Right renal pelvis (tissue), 4 donors: ENCODE measurements around the gene KAZALD1. TPM values are rescaled to one million over a fixed set of nuclear protein-coding genes. Genes with fewer than 3 reads are reported as not detected.

ENCODE experiments used
- DNase-seq, 4 donors: peaks; one replicate each; pipeline ENCODE4 v3.0.0-alpha.2; 2013; ENCODE audit warnings: low read depth in 4 of 4, low spot score in 3 of 4, missing footprints in 1 of 4
- polyA plus RNA-seq, 4 donors: library from polyadenylated mRNA; unstranded; fragments of 120-200 nt; gene quantifications; one replicate each; pipeline ENCODE4 v1.2.1, GENCODE V29; 2013; ENCODE audit not compliant: insufficient read length in 4 of 4

Gene KAZALD1
- polyA plus RNA-seq, 4 donors = 9.7 to 13.1 (median 10.9) TPM

DNA sequence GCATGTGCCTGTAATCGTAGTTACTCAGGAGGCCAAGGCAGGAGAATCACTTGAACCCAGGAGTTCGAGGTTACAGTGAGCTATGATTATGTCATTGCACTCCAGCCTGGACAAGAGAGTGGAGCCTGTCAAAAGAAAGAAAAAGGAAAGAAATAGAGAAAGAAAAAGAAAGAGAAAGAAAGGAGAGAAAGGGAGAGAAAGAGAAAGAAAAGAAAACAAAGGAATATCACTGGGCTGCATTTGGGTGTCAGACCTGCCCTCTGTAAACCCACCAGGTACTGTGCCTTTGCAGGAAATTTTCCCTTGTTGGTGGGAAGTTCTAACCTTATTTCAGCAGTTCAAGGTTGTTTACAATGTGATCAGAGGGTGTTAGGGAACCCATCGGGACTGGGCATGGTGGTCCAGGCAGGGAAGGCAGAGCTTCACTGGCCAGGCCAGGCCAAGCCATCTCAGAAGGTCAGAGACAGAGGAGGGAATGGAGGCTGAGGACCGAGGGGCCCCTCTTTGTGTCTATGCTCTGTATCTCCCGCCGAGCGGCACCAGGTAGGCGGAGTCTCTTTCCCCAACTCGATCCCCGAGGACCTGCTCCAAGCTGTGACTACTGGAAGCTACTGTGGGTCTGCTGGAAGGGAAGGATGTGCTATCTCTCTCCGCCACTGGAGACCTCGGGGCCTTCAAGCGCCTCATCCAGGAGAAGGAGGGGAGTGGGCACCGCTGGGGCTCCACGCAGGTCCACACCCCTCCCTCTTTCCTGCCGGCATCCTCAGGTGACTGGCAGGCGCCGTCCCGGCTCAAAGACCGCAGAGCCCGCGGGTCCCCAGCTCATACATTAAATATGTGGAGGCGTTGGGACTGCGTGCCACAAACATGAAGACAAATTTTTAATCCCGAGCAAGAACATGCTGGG, 15.2 kb upstream of the KAZALD1 start:
- no peak for DNase-seq

DNA sequence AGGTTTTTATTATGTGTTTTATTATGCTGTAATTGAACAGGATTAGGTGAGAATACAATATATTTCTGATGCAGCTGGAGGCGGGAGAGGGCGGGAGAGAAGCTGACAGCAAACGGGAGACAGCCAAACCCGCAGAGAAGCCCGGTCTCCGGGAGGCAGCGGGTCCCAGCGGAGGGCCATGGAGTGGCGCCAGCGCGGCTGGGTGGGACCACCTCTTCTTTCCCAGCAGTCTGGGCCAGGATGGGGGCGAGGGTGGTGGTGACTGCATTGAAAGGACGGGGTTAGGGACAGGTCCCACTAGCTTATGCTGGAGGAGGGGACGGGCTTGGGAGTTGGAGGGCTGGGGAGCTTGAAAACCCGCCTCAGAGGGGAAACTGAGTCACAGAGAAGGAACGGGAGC, 14.5 kb upstream of the KAZALD1 start:
- no peak for DNase-seq

DNA sequence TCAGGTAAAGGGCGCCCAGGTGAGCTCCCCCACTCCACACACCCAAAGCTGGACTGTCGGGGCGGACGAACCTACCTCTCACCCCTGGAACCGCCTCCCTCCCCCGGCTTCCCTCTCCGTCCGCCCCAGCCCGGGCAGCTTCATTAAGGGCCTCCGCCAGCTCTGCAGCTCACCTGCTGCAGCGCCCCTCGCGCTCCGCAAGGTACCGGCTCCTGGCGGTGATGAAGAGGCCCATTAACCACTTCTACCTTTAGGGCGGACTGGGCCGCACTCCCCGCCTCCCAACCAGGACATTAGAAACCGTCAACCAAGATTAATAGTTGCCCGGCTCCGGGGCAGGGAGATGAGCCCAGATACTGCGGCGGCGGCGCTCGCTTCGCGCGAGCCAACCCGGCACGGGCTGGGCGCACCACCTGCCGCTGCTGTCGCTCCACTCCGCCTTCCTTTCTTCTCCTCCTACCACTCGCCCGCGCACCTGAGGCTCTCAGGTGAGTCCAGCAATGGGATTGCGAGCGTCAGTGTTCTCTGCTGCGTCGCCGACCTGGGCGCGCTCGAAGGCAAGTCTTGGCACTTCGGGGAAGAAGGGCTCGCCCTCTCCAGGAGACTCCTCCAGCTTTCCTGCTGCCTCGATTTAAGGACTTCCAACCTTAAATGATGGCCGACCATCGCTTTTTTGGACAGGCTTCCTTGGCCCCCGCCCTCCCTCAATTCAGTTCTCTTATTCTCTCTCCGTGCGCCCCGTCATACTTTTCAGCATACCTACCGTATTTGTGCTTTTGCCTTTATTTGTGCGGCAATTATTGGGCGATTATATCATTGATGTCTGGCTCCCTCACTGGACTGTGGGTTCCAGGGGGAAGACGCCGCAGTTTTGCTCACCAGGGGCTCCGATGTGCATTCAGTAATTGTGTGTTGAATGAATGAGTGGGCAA, 13.6 kb upstream of the KAZALD1 start:
- DNase-seq = no peak

DNA sequence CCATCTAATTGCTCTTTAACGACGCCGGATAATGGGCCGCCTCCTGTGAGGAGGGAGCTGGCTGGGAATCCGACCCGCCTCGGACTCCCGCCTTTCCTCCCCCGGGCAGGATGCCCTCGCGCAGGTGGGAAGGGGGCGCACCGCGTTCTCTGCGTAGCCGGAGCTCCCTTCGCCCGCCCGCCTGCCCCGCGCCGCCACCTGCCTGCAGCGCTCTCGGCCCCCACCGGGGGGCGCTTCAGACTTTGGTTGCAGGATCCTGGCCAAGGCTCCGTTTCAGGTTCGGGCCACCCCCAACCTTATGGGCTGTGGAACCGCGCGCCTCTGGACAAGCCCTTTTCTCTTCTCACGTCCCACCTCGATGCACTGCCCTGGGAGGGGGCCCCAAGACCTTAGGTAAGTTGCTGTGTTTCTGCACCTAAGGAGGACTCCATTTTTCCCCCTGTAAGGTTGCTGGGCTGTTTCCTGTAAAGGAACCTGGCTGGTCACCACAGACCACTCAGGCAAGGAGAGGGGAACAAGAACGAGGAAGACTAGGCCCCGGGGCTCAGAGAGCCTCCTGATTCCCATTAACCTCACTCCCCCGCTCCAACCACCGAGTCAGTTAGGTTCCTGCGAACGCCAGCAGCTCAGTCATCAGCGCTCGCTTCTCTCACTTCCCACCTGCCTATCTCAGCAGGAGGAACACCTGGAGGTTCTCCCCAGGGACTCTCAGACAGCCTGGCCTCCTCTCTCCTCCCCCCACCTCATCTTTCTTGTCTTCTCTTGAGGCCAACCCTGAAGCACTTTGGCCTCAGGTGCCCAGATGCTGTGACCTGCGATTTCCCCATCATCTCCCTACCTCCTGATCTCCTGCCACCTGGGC, 11.3 kb upstream of the KAZALD1 start:
- no peak for DNase-seq

DNA sequence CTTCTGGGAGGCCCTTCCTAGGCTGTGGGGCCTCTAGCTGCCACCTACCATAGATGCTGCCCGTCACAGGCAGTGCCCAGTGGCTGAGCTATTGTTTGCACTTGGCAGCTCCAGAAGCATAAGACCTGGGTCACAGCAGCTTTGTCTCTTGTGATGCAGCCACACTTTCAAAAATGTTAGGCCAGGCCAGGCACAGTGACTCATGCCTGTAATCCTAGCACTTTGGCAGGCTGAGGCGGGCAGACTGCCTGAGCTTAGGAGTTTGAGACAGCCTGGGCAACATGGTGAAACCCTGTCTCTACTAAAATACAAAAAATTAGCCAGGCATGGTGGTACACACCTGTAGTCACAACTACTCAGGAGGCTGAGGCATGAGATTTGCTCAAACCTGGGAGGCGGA, 9.5 kb upstream of the KAZALD1 start:
- no peak for DNase-seq

DNA sequence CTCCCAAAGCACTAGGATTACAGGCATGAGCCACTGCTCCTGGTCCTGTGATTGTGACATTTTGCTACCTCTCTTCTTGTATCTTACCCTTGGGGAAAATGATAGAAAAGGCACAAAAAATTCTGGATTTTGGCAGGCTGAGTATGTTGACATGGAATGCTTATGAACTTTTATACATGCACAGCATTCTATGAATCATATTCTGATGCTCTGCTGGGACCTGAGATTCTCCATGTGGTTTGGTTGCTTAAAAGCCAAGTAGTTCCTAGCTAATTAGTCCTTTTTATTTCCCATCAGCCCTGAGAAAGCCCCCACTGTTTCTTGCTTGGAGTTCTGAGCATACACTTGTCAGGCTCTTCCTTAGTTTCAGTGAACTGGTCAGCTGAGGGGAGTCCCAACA, 8.3 kb upstream of the KAZALD1 start:
- no peak for DNase-seq

DNA sequence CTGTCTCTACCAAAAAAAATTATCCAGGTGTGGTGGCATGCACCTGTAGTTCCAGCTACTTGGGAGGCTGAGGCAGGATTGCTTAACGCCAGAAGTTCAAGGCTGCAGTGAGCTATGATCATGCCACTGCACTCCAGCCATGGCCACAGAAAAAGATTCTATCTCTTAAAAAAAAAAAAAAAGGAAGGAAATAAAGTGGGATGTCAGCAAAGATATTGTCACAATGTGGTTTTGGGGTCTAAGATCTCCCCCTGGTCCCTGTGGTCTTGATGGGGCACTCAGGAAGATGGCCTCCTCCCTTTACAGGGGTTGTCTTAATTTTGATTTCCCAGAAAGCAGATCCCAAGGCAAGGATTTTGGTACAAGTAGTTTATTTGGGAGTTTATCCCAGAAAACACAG, 7.4 kb upstream of the KAZALD1 start:
- DNase-seq = no peak

DNA sequence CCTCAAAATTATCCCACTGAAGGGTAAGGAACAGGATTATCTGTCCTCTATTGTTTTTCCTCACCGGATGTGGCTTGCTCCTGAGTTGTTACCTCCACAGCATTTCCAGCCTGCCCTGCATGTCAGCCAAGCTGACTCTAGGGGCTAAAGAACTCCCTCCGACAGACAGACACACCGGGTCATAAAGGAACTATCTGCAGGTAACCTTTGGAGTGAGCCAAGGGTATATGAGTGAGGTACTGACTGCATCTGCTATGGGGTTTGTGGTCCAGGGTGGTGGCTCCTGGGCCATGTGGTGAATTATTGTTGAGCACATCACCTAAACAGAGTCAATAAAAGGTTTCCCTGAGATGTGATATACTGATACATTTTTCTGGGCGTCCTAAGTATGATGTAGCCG, 6.9 kb upstream of the KAZALD1 start:
- no peak for DNase-seq

DNA sequence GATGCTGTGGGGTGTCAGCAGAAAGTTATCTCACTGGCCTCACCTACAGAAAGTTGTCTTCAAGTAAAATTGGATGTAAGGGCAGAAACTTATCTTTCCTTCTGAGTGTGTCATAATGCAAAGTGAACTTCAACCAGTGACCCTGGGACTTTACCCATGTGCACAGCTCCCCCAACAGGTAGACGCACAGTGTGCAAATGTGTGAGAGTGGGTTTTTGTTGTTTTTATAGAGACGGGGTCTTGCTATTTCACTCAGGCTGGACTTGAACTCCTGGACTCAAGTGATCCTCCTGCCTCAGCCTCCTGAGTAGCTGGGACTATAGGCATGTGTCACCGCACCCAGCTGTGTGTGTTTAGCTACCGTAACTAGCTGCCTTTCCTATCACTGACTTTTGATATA, 6.4 kb upstream of the KAZALD1 start:
- DNase-seq = no peak

DNA sequence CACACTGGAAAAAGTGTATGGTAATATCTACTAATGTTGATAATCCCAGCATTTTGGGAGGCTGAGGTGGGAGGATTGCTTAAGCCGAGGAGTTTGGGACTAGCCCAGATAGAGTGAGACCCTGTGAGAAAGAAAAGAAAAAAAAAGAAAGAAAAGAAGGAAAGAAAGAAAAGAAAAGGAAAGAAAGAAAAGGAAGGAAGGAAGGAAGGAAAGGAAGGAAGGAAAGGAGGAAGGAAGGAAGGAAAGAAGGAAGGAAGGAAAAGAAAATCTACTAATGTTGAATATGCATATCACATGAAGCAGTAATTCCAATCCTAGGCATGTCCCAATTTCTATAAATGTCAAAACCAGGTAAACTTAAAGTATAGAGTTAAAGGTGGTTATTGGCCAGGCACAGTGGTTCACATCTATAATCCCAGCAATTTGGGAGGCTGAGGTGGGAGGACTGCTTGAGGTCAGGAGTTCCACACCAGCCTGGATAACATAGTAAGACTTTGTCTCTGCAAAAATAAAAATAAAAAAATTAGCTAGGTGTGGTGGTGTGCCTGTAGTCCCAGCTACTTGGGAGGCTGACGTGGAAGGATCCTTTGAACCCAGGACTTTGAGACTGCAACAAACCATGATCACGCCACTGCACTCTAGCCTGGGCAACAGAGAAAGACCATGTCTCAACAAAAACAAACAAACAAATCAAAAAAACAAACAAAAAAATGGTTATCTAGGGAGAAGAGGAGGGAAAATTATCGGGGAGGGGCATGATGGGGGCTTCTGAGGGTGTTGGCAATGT, 5.2 kb upstream of the KAZALD1 start:
- DNase-seq = no peak

DNA sequence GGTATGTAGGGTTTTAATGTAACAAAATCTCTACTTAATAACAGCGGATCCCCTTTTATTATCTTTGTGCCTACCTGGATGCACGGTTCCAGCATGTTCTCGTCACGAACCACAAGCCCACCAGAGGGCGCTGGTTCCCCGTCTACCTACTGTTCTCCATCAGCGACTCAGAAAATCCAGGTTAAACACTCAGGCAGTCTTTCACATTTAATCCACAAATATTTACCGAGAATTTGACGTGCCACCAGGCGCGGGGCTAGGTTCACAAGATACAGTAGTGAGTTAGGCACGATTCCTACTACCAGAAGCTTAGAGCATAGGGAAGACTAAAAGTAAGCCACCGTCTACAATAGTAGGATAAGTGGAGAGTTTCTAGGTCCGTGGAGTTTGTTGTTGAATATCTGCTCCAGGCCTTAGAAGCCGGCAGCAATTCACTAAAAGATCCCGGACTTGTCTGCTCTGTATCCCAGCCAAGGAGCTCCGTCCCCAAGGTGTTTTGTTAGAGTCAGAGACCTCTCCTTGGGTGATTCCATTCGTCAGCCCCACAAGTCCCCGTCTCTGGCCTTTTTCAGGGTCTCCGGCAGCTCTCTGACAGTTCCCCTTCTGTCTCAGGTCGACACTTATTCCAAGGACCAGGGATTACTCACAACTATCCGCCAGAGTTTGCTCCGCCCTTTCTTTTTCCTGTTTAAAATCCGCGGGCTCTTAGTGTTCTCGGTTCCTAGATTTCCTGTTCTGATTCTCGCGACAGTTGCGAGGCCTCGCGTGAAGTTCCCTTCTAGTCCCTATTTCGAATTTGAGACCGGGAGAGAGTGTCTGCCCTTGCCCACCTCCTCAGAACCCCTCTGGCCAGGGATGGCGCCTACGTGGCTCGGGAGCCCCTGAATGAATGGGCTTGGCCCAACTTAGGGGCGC, 1.5 kb upstream of the KAZALD1 start:
- DNase-seq = peak; percentile 89 to 96 (median 92)

DNA sequence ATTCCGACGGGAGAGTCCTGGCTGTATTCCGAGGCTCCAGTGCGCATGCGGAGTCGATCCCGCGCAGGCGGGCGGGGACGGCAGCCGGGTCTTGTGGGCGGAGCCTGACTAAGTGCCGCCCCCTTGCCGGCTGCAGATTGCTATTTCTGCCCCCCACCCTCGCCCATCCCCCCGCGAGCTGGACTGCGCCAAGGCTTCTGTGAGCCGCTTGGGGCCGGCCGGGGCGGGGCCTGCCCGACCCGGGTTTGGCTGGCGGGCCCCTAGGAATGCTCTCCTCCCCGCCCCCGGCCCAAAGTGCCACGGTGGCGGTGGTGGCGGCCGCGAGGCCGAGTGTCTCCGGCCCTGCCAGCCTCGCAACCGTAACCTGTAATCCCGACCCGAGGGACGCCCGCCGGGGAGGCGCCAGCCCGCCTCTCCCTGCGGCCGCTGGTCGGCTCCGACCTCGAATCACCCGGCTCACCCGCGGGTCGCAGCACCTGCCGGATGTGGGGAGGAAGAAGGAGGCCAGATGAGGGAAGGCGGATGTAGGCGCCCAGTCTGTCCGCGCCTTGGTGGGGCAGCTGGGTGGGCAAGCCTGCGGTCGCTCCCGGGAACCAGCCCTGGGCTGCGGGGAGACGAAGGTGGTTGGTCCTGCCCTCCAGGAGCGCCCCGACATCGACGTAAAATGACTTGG, 702 bp upstream of the KAZALD1 start:
- DNase-seq = peak in 3 of 4 donors; percentile 88 to 93 (median 89)

DNA sequence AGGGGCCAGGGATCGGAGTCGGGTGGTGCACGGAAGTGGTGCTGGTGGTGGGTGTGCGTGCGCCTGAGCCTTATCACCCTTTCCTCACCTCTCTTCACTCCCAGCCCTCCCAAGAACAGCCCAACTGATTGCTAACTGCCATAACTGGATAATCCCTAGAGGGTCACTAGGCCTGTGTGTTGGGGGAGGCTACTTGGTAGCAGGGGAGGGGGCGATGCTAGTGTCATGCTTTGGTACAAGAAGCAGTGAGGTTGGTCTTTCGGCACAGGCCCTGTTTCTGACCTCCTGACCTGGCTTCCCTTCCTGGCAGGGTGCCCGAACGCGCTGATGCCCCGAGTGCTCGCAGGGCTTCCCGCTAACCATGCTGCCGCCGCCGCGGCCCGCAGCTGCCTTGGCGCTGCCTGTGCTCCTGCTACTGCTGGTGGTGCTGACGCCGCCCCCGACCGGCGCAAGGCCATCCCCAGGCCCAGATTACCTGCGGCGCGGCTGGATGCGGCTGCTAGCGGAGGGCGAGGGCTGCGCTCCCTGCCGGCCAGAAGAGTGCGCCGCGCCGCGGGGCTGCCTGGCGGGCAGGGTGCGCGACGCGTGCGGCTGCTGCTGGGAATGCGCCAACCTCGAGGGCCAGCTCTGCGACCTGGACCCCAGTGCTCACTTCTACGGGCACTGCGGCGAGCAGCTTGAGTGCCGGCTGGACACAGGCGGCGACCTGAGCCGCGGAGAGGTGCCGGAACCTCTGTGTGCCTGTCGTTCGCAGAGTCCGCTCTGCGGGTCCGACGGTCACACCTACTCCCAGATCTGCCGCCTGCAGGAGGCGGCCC, 652 bp downstream of the KAZALD1 start:
- DNase-seq = no peak

DNA sequence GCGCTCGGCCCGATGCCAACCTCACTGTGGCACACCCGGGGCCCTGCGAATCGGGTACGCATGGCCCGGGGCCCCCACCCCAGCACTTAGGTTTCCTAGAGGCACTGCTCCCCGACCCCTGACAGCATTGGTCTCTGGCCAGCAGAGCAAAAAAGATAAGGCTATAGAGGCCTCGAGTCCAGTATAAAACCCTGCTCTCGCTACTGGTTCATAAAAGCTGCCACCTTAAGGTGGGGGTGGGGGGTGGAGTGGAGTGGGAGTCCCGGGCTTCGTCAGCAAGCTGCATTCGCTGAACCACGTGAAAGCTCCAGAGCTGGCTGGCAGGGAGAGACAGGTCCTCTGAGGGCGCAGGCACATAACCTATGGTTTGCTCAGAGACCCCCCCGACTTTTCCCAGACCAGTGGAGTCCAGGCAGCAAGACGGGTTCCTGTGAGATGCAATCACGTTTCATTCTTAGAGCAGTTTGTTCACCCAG, 1.3 kb downstream of the KAZALD1 start:
- DNase-seq = no peak

DNA sequence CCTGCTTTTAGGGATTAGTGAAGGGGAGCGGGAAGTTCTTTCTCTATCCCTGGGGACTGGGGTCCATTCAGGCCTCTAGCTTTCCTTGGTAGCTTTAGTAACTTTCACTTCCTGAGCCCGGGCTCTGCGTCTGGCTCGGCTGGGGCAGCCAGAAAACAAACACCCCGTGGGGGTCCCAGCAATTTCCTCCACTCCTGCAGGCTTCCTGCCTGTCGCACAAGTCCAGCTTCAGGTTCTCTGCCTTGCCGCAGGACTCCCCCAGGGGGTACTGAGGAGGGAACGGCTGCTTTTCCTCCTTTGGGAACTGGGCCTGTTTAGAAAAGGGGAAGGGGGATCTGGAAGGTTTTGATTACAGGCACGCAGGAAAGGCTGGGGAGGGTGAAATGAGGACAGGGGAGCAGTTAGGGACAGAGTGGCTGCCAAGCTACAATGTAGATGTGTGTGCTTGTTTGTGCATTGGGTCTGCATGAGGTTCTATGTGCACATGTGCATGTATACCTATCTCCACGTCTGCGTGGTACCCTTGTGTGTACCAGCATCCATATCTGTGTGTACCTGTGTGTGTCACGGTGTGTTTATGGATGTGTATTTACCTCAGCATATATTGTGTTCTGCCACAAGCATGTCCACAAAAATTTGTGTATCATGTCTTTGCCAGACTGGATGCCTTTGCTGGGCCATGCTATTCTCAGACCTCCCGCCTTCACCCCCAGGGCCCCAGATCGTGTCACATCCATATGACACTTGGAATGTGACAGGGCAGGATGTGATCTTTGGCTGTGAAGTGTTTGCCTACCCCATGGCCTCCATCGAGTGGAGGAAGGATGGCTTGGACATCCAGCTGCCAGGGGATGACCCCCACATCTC, 2.0 kb downstream of the KAZALD1 start:
- no peak for DNase-seq

DNA sequence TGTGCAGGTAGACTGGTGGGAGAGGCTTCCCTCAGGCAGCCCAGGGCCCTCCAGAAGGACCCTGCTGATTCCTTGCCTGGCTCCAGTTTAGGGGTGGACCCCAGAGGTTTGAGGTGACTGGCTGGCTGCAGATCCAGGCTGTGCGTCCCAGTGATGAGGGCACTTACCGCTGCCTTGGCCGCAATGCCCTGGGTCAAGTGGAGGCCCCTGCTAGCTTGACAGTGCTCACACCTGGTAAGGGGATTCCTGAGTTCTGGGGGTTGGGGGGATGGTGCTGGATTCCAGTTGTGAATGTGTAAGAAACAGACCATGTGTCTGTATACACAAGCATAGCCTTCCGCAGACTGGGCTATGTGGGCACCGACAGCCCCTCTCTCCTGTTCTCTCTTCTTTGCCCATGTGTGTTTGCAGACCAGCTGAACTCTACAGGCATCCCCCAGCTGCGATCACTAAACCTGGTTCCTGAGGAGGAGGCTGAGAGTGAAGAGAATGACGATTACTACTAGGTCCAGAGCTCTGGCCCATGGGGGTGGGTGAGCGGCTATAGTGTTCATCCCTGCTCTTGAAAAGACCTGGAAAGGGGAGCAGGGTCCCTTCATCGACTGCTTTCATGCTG, 2.7 kb downstream of the KAZALD1 start:
- no peak for DNase-seq
